Heart left ventricle (tissue), 16 donors: ENCODE data around the gene LSM14A. TPM values are rescaled to one million over a fixed set of nuclear protein-coding genes. Genes with fewer than 3 reads are reported as not detected.

Experiments used
- ATAC-seq, 4 donors: fragments of 200-7000 bp; cut with Tn5 transposase; one replicate each; pipeline ENCODE4 v1.9.1; 2020 to 2022; ENCODE audit warnings: moderate library complexity in 4 of 4, mild to moderate bottlenecking in 3 of 4, moderate number of reproducible peaks in 1 of 4
- DNase-seq, 5 donors: peaks; one replicate each; pipeline ENCODE4 v3.0.0-alpha.2; 2020
- H3K27ac ChIP-seq, 12 donors: fragments of 200-600 bp; sonication (generic) in 4 of 12; one replicate each; pipeline versions ENCODE4 v1.5.0 to v1.8.0; 2016 to 2022; ENCODE audit warnings: mild to moderate bottlenecking in 2 of 12
- H3K27me3 ChIP-seq, 9 donors: fragments of 200-600 bp; sonication (generic) in 2 of 9; one replicate each; pipeline versions ENCODE4 v1.5.1 to v1.8.0; 2016 to 2022; ENCODE audit warnings: mild to moderate bottlenecking in 3 of 9
- H3K36me3 ChIP-seq, 9 donors: fragments of 200-600 bp; sonication (generic) in 2 of 9; one replicate each; pipeline versions ENCODE4 v1.5.0 to v1.8.0; 2018 to 2022; ENCODE audit warnings: mild to moderate bottlenecking in 2 of 9
- H3K4me1 ChIP-seq, 12 donors: fragments of 200-600 bp; sonication (generic) in 4 of 12; one replicate each; pipeline versions ENCODE4 v1.5.0 to v1.8.0; 2016 to 2022; ENCODE audit warnings: mild to moderate bottlenecking in 3 of 12
- H3K4me3 ChIP-seq, 12 donors: fragments of 200-600 bp; sonication (generic) in 4 of 12; one replicate each; pipeline versions ENCODE4 v1.5.0 to v1.8.0; 2017 to 2022; ENCODE audit warnings: mild to moderate bottlenecking in 9 of 12, moderate library complexity in 4 of 12
- H3K9me3 ChIP-seq, 12 donors: fragments of 200-600 bp; sonication (generic) in 4 of 12; one replicate each; pipeline versions ENCODE4 v1.5.0 to v1.8.0; 2016 to 2022; ENCODE audit warnings: mild to moderate bottlenecking in 1 of 12
- POLR2A ChIP-seq, 2 donors: fragments of 450-650 bp; IDR thresholded peaks; one replicate each; pipeline ENCODE4 v1.6.1; 2017; ENCODE audit warnings: antibody characterized with exemption in 2 of 2, mild to moderate bottlenecking in 2 of 2, moderate library complexity in 2 of 2
- WGBS, 4 donors: extraction: QIAGEN DNeasy Blood & Tissue Kit in 2 of 4; methylation state at CpG; one replicate each; pipeline versions ENCODE4 v1.1.5 to v1.1.7; 2013 to 2018; 5-methylcytosine and 5-hydroxymethylcytosine counted together
- intact Hi-C, 10 donors: fragments of 100-400 bp; cut with DNase I; formaldehyde crosslinking; loops; one replicate each; pipeline versions ENCODE4 v1.11.1 to v1.14.2; 2022
- polyA plus RNA-seq, 2 donors: library from polyadenylated mRNA; stranded (reverse); fragments of 200-250 nt; gene quantifications; one replicate each; pipeline ENCODE4 v1.2.3, GENCODE V29; 2013
- total RNA-seq, 9 donors: library from RNA; depleted of rRNA in 2 of 9; stranded (reverse); fragments of >200 nt in 2 of 9; fragmentation: NEBNext Ultra II Directional in 3 of 9; extraction: Animal tissue kit (Norgen Biotek cat#: 25700) in 3 of 9; gene quantifications; one replicate each; pipeline versions ENCODE4 v1.1.0 to v1.2.4, GENCODE V29; 2016 to 2023
- TF ChIP-seq, protein P1 (sequence below), 12 donors: fragments of 200-600 bp; sonication (generic) in 4 of 12; IDR thresholded peaks; one replicate each; pipeline versions ENCODE4 v1.5.0 to v1.8.0; 2018 to 2022; ENCODE audit warnings: antibody characterized with exemption in 12 of 12, mild to moderate bottlenecking in 5 of 12
- donor health status: ischemic (EF 13 %, LVEDD 7.1; RV severe dilation, severe dysfunction).
- donor health status: healthy with polysubstance abuse.
- donor health status: DM: no; HTN: yes; CAD: no.
- donor health status: DM: no; HTN: no; CAD: no.
- donor health status: ischemic (EF 25% LVEDD 6.9; RV normal size, moderate dysfunction).
- donor health status: ischemic (EF 25% LVEDD 5.7; RV mildly dilated, moderate dysfunction).
- donor health status: healthy.
- donor health status: DM: yes; HTN: yes; CAD: no.
- donor health status: ischemic (EF 35%, LVEDD 5.7; RV mildly dilated, moderate dysfunction).
- donor health status: nonischemic (EF 11% LVEDD 7.7; RV severe dilation, severe dysfunction).
- donor health status: DM: yes; HTN: yes; CAD: no.
- donor health status: PGD.
- donor health status: ischemic (EF 29% LVEDD 5.4; RV normal size, mild dysfunction).
- donor health status: nonischemic (EF 23%, LVEDD 6.1; RV moderate dilation, normal function).

Gene LSM14A
- total and polyA plus RNA-seq, 11 donors = 34.6 to 109 (median 70.5) TPM

- 52 to 59% (median 53%) methylated on average over 5 of the region's 5 CpGs for WGBS, 4 donors
- H3K4me1 ChIP-seq = peaks cover 3 to 69% (median 40%) of the 10 kb centered on the region in 12 donors
- H3K27ac ChIP-seq = peak overlapping the region in 1 of 12 donors; percentile 8
- ATAC-seq = no peak
- peaks cover 0 to 4% (median 0%) of the 10 kb centered on the region in 9 donors for H3K27me3 ChIP-seq
- no peak for TF ChIP-seq POLR2A (IDR thresholded peaks at IDR 0.05)
- TF ChIP-seq, protein P1, sequence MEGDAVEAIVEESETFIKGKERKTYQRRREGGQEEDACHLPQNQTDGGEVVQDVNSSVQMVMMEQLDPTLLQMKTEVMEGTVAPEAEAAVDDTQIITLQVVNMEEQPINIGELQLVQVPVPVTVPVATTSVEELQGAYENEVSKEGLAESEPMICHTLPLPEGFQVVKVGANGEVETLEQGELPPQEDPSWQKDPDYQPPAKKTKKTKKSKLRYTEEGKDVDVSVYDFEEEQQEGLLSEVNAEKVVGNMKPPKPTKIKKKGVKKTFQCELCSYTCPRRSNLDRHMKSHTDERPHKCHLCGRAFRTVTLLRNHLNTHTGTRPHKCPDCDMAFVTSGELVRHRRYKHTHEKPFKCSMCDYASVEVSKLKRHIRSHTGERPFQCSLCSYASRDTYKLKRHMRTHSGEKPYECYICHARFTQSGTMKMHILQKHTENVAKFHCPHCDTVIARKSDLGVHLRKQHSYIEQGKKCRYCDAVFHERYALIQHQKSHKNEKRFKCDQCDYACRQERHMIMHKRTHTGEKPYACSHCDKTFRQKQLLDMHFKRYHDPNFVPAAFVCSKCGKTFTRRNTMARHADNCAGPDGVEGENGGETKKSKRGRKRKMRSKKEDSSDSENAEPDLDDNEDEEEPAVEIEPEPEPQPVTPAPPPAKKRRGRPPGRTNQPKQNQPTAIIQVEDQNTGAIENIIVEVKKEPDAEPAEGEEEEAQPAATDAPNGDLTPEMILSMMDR (IDR thresholded peaks at IDR 0.05) = no peak
- no peaks in the 10 kb centered on the region for H3K9me3 ChIP-seq
- no peak for DNase-seq
- no peak overlapping the region for H3K4me3 ChIP-seq
- intact Hi-C loops = loop anchor here in 4 of 10 donors (5.0 to 10.0 kb wide), 2 partner anchors 78 to 80 kb away; no protein-coding TSS in a partner anchor
- no peaks in the 10 kb centered on the region for H3K36me3 ChIP-seq
Observed at GRCh38 chr19:34256835-34257558, 84.7 kb downstream of the LSM14A start.

GRCh38 chr19:34257559-34257924 lies 85.2 kb downstream of the LSM14A start:
- WGBS, 4 donors = 88 to 97% (median 93%) methylated on average over 2 of the region's 2 CpGs
- Histone ChIP-seq H3K36me3 (peaks cover 0 to 2% (median 0%) of the 10 kb centered on the region in 9 donors), H3K4me3 (no peak overlapping the region), H3K27me3 (peaks cover 0 to 4% (median 0%) of the 10 kb centered on the region in 9 donors), H3K4me1 (peaks cover 3 to 70% (median 40%) of the 10 kb centered on the region in 12 donors), H3K27ac (no peak overlapping the region), H3K9me3 (no peaks in the 10 kb centered on the region)
- TF ChIP-seq, protein P1 (IDR thresholded peaks at IDR 0.05) = no peak
- no peak for TF ChIP-seq POLR2A (IDR thresholded peaks at IDR 0.05)
- intact Hi-C loops = loop anchor here in 4 of 10 donors (5.0 to 10.0 kb wide), 2 partner anchors 77 to 80 kb away; no protein-coding TSS in a partner anchor
- ATAC-seq (no peak), DNase-seq (no peak)

GRCh38 chr19:34259367-34260095 lies 87.2 kb downstream of the LSM14A start:
- Histone ChIP-seq H3K9me3 (no peaks in the 10 kb centered on the region), H3K36me3 (peaks cover 0 to 2% (median 0%) of the 10 kb centered on the region in 9 donors), H3K4me3 (no peak overlapping the region), H3K27me3 (peaks cover 0 to 4% (median 0%) of the 10 kb centered on the region in 9 donors), H3K27ac (peak overlapping the region in 1 of 12 donors; percentile 19), H3K4me1 (peaks cover 3 to 67% (median 37%) of the 10 kb centered on the region in 12 donors)
- TF ChIP-seq POLR2A (IDR thresholded peaks at IDR 0.05) = no peak
- TF ChIP-seq, protein P1 (IDR thresholded peaks at IDR 0.05) = no peak
- WGBS, 4 donors = 70 to 75% (median 71%) methylated on average over 3 of the region's 3 CpGs
- ATAC-seq = peak in 1 of 4 donors; percentile 8
- DNase-seq = no peak
- intact Hi-C loops = loop anchor here in 6 of 10 donors (5.0 to 10.0 kb wide), 3 partner anchors 73 to 78 kb away; no protein-coding TSS in a partner anchor

DNA sequence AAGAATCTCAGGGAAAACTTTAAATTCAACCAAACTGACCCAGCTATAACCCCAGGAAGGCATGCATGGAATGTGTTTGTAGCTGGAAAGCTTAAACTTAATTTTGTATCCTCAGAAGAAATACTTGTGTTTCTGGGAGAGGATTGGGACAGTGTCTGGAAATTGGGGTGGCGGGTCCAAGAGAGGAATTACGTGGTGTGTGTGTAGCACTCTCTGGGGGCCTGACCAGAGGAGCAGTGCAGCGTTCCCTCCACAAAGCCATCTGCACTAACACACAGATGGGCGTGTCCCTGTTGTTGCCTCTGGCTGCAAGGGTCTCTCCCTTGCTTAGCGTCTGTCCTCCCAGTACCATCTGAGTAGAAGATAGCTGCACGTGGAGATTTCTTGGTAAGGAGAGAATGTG lies 88.5 kb downstream of the LSM14A start:
- DNase-seq = no peak
- 22 to 32% (median 30%) methylated on average over 4 to 6 of the region's 6 CpGs for WGBS, 4 donors
- Histone ChIP-seq H3K27ac (no peak overlapping the region), H3K4me1 (peaks cover 3 to 68% (median 36%) of the 10 kb centered on the region in 12 donors), H3K27me3 (no peaks in the 10 kb centered on the region), H3K36me3 (peaks cover 0 to 2% (median 0%) of the 10 kb centered on the region in 9 donors), H3K4me3 (no peak overlapping the region), H3K9me3 (no peaks in the 10 kb centered on the region)
- intact Hi-C loops = loop anchor here in 2 of 10 donors (5.0 to 10.0 kb wide), 2 partner anchors 72 to 74 kb away; no protein-coding TSS in a partner anchor
- ATAC-seq = peak in 2 of 4 donors; percentile 29 to 40
- TF ChIP-seq, protein P1 (IDR thresholded peaks at IDR 0.05) = no peak
- TF ChIP-seq POLR2A (IDR thresholded peaks at IDR 0.05) = no peak
